Renal cortex interstitium (tissue), 11 donors: ENCODE results near the gene ZMAT5. TPM values are rescaled to one million over a fixed set of nuclear protein-coding genes. Genes with fewer than 3 reads are reported as not detected.

Experiments
- DNase-seq, 11 donors: peaks; one replicate each; pipeline ENCODE4 v3.0.0-alpha.2; 2013; ENCODE audit warnings: low read depth in 9 of 11, low spot score in 4 of 11; ENCODE audit errors: extremely low read depth in 1 of 11
- polyA plus RNA-seq, 3 donors: library from polyadenylated mRNA; unstranded; fragments of 120-200 nt; gene quantifications; one replicate each; pipeline ENCODE4 v1.2.1, GENCODE V29; 2013; ENCODE audit not compliant: insufficient read length in 3 of 3

ZMAT5 gene
- polyA plus RNA-seq, 3 donors: 23.5 to 27.7 (median 25.0) TPM

- DNase-seq: no peak
Observed at GRCh38 chr22:29739346-29739875, 27.4 kb downstream of the ZMAT5 start.

DNA sequence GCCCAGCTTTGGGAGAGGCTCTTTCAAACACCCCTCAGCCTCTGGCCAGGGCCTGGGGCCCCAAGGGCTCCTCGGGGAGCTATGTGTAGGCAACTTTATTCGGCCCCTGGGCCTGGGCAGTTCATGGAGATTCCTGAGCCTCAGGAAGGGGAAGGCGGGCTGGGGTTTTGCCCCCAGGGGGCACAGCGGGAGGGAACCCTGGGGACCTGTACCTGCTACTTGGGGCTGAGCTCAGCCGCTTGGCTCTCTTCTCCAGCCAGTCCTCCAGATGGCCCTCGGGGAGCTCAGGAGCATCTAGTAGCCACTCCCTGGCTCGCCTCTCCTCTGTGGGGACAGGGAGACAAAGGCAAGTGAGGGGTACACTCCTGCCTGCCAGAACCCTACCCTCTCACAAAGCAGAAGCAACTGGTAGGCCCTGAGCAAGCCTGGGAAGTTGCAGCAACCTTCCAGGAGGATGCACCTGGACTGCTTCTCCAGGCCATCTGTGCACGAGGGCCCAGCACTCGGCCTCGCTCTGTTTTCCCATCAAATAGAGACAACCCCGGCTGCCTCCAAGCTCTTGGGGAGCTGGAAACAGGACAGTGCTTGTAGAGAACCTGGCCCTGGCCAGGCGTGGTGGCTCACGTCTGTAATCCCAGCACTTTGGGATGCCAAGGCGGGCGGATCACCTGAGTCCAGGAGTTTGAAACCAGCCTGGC is 28.5 kb downstream of the ZMAT5 start:
- DNase-seq: no peak

DNA sequence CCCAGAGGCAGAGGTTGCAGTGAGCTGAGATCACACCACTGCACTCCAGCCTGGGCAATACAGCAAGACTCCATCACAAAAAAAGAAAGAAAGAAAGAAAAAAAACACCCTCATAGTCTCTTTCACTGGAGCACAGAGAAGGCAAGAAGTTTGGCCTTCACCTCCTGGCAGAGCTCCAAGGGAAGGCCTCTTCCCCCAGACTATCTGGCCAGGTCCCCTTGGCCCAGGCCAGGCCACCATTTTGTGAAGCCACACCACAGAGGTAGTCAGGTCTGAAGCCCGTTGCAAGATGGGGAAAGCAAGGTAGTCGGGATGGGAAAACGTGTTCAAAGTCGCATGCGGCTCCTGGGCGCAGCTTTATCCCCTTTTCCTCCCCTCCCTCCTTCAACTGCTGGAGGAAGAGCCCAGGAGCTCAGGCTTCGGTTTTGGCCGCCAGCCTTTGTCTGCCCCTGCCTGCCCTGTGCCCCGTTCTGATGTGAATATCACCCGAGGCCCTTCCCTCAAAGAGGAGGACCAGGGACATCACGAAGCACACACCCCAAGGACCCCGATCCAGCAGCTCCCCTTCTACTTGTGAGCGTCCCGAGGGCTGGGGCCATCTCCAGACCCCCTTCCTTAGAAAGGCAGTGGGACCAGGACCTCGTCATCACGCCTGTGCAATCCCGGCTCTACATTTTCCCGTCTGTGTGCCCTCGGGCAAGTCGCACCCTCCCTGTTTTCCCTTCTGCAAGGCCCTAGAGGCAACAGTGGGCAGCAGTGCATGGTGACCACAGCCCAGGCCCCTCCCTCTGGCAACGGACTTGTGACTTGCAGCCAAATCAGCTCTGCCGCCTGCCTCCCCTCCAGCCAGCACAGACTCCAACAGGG is 29.3 kb downstream of the ZMAT5 start:
- no peak for DNase-seq

DNA sequence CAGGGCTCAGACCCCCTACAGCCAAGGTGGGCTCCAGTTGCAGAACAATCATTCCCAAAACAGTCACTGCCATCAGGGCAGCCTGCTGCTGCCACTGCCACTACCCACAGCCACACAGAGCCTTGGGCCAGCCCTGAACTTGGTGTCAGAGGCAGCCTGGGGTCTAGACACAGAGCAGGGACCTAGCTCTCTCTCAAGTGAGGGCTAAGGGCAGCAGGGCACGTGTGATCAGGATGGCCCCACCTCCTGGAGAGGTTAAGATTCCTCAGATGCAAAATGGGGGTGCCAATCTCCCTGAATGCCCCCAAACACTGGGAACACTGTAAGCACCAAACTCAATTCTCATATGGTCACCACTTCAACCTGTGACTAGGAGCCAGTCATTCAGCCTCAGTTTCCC is 31.4 kb downstream of the ZMAT5 start:
- DNase-seq: no peak

- no peak for DNase-seq
Observed at GRCh38 chr22:29734838-29735237, 32.0 kb downstream of the ZMAT5 start.

- DNase-seq: no peak
Observed at GRCh38 chr22:29734406-29734805, 32.4 kb downstream of the ZMAT5 start.

DNA sequence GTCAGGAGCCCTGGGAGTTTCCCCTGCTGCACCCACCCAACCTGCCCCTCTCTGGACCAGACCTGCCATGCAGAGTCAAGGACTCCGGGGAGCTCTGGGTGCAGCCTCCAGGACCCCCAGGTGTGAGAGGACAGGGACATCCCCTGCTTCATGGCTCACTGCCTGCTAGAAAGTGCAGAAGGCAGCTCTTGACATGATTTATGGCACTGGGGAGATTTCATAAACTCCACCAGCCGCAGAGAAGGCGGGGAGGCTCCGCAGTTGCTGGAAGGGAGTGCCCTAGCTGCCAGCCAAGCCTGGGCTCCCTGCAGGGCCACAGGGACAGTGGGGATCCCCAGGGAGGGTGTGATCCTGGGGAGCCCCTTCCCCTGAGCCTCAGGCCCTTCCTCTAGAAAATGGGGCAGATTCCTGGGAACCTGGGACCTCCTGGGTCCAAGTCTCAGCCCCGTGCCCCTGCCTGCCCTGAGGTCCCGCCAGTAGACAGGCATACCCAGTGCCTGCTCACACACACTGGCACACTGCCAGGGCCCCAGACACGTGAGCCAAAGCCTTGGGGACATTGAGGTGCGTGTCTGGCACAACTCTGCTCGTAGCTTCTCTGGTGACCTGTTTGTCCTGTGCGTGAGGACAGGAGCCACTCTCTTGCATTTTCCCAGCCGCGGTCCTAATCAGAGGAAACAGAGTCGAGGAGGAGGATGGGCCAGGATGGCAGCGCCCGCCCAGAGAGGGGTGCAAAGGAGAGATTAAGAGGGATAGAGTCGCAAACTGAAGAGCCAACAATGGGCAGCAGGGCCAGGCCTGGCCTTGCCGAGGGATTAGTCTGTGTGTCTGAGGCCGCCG is 33.2 kb downstream of the ZMAT5 start:
- peak in 9 of 11 donors; percentile 17 to 69 (median 50) for DNase-seq

DNA sequence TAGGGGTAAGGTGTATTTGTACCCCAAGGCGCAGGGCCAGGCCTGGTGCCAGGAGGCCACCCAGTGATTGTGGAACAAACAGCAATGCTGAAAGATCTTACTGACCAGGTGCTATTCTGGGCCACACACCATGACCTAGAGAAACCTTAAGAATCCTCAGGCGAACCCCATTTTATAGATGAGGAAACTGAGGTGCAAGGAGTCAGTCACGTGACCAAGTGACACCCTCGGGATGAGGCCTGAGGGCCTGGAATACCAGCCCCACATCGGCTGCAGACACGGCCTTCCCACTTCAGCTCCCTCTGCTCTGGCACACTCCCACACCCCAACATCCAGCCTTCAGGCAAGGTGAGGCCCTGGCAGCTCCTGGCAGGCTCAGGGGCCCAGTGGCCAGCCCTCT is 33.9 kb downstream of the ZMAT5 start:
- no peak for DNase-seq

GRCh38 chr22:29731058-29731850 is 35.6 kb downstream of the ZMAT5 start:
- DNase-seq: no peak

DNA sequence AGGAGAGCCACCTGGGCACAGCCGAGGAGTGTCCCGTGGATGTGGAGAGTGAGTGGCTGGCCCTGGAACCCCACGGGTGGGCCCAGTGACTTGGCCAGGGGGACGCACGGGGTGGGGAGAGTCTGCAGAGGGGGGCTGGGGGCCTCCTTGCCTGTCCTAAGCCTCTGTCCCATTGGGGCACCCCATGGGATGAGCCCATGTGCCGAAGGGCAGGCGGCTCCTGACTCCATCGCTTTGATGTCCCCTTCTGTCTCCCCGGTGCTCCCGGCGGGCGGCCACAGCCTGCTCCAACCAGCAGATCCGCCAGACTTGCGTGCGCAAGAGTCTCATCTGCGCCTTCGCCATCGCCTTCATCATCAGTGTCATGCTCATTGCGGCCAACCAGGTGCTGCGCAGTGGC is 37.6 kb downstream of the ZMAT5 start:
- no peak for DNase-seq

- peak in 5 of 11 donors; percentile 27 to 39 (median 38) for DNase-seq
Observed at GRCh38 chr22:29727131-29727523, 39.7 kb downstream of the ZMAT5 start.

GRCh38 chr22:29726512-29727130 is 40.2 kb downstream of the ZMAT5 start:
- DNase-seq: no peak

- DNase-seq: no peak
Observed at GRCh38 chr22:29726106-29726505, 40.7 kb downstream of the ZMAT5 start.

GRCh38 chr22:29724843-29725242 is 42.0 kb downstream of the ZMAT5 start:
- DNase-seq: no peak

DNA sequence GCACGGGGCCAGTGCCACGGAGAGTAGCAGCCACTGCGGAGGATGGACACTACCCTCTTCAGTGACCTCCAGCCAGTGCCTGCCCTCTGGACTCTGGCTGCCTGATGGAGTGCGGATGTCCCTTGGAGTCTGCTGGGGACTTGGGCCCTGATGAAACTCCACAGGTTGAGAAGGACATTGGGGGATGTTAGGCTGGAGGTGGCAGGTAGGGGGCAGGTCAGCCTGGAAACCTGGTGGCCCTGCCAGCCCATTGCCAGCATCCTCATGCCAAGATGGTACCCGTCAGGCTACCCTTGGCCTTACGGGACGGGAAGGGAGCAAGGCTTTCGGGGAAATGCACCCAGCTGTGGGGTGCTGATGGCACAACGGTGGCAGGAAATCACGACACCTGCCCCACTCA is 43.0 kb downstream of the ZMAT5 start:
- DNase-seq: no peak

DNA sequence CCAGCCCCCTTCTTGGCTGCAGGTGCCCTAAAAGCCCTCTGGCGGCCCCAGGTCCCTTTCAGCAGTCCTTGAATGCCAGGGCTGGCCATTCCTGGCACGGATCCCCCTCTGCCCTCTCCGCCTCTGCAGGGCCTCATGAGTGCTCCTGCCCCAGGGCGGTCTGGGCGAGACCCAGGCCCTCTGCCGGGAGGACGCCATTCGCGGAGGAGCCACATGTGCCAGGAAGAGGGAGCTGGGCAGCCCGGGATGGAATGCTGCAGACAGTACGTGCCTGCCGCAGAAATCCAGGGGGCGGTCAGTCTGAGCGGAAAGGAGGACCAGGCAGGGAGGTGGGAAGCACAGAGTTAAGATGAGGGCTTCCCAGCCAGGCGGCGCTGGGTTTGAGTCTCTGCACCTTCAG is 44.2 kb downstream of the ZMAT5 start:
- DNase-seq: no peak

GRCh38 chr22:29722151-29722550 is 44.7 kb downstream of the ZMAT5 start:
- DNase-seq: no peak

DNA sequence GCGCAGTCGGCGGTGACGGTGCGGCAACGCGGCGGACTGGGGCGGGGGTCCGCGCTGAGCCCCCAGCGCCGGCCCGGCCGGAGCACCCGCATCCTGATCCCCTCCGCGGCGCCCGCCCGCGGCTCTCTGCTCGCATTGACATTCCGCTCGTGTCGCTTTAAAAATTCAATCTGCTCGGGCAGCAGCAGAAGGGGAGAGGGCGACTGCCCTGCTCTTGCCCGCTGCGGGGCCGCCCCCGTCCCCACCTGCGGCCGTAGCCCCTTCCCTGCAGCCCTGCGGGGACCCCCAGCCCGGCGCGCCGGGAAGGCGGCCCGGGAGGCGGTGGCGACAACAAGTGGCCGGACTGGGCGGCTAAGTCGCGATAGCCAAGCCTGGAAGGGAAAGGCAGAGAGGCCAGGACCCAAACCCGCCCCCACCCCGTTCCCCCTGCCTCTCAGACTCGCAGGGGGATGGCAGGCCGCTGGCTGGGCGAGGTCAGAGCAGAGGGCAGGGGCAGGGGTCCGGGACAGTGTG is 45.9 kb downstream of the ZMAT5 start:
- DNase-seq: no peak
